ENCODE data around the gene EREG. TPM values are rescaled to one million over a fixed set of nuclear protein-coding genes. Genes with fewer than 3 reads are reported as not detected.

Gene EREG, protein sequence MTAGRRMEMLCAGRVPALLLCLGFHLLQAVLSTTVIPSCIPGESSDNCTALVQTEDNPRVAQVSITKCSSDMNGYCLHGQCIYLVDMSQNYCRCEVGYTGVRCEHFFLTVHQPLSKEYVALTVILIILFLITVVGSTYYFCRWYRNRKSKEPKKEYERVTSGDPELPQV
- total RNA-seq (2021; ENCODE audit: unreplicated experiment) (498 TPM), Bru-seq, nascent RNA (percentile 100 among the genes with signal in this experiment), BruChase-seq, experiment 1, labeled RNA remaining after a 6-hour chase (percentile 100 among the genes with signal in this experiment), BruChase-seq, experiment 2, labeled RNA remaining after a 2-hour chase (percentile 100 among the genes with signal in this experiment)
- 167 and 184 TPM in 2 replicates for polyA plus RNA-seq (2012)
- long read RNA-seq, full-length matches to known transcripts = 863 of 1,198 reads
- long read RNA-seq, partial matches to known transcripts = 26 of 1,198 reads
- long read RNA-seq, other reads (novel, unspliced or antisense) = 309 of 1,198 reads

DNA sequence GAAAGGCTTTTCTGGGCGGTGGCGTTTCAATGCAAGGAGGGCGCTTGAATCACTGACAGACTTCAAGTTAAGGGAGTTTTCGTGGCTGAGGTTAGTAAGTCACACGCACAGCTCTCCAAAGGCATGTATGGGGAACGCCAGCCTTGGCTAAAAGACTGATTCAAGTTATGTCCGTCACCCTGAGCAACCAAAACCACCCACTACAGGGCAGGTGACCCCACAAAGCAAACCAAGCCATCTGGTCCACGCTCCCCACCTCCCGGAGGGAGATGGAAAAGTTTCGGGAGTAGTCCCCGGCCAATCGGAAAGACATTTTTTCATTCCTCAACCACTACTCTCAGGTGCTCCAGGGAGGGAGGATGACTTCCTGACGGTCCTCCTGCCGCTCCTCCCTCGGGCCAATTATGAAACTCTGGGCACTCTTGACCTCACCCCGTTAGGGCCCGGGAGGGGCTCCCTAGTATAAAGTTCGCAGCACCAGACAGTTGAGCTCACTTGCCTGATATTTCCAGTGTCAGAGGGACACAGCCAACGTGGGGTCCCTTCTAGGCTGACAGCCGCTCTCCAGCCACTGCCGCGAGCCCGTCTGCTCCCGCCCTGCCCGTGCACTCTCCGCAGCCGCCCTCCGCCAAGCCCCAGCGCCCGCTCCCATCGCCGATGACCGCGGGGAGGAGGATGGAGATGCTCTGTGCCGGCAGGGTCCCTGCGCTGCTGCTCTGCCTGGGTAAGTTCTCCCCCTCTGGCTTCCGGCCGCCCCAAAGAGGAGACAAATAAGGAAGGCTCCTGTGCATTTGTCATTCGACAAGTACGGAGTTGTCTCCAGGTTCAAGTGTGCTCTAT lies at the start of gene EREG:
Gene EREG, plus strand, starts transcription at position 494 of the 840 bp plus-strand sequence. Its CDS starts 164 bp downstream, at position 658.
- intact Hi-C loops (cut with micrococcal nuclease) = loop anchor here (2.0 kb wide), 1 partner anchor 44 kb away; no protein-coding TSS in a partner anchor
- Histone ChIP-seq H3K36me3 (ENCODE audit: control insufficient read depth in 1 of 2, insufficient read depth in 2 of 2, low read length in 2 of 2) (peaks cover 7 to 40% of the 10 kb centered on the region in 2 experiments; a peak in 3 of 4 replicates), H3K4me1 (ENCODE audit: control insufficient read depth in 1 of 2, insufficient read depth in 2 of 2, low read length in 2 of 2) (peaks cover 50 to 89% of the 10 kb centered on the region in 2 experiments), H2AFZ (ENCODE audit: low read depth, low read length, poor library complexity, severe bottlenecking) (no peak within 1 kb of the TSS), H3K9me2 (ENCODE audit: insufficient read depth) (no peaks in the 10 kb centered on the region), H3K4me3 (replicated peaks in 1 of 2; ENCODE audit: low read depth in 1 of 2, low read length in 2 of 2) (peak within 1 kb of the TSS; percentile 76 to 91), H3K9ac (ENCODE audit: low read length) (peak within 1 kb of the TSS; percentile 94), H3K79me2 (ENCODE audit: insufficient read depth, low read length) (peaks cover 95% of the 10 kb centered on the region), H3K27ac (ENCODE audit: low read depth, low read length) (peak within 1 kb of the TSS; percentile 94), H3K9me3 (ENCODE audit: control insufficient read depth in 1 of 2, insufficient read depth in 1 of 2, low read depth in 1 of 2, low read length in 2 of 2) (no peaks in the 10 kb centered on the region), H3K4me2 (ENCODE audit: low read length) (peak within 1 kb of the TSS; percentile 84), H3K27me3 (ENCODE audit: insufficient read depth, low read length) (no peaks in the 10 kb centered on the region), H4K20me1 (ENCODE audit: insufficient read depth) (peaks cover 8% of the 10 kb centered on the region; the same call in 1 of the 2 replicates)
- POLR2A ChIA-PET = interaction anchor here (1.0 to 3.7 kb wide), 16 partner anchors 12 to 301 kb away, joined by 3 to 28 read pairs (median 5); partner anchors contain the start of gene AREG
- CTCF ChIA-PET = interaction anchor here (0.8 kb wide), 1 partner anchor 429 kb away, joined by 3 read pairs; no protein-coding TSS in a partner anchor
- DNase-seq (ENCODE audit: low read depth, low spot score) = peak; percentile 74
- ATAC-seq = peak; percentile 71
- BruUV-seq (replicated peaks) = no TSS peak
- RAD21 ChIA-PET (ENCODE audit: low non-redundant PET in 1 of 2, low total read pairs in 2 of 2, uncharacterized antibody in 2 of 2, unreplicated experiment in 2 of 2) = interaction anchor here in 1 of 2 experiments (0.9 to 1.6 kb wide), 2 partner anchors 44 to 258 kb away, joined by 3 to 4 read pairs; no protein-coding TSS in a partner anchor
- peak; percentile 98 for TF ChIP-seq POLR2AphosphoS5 (IDR thresholded peaks at IDR 0.05; ENCODE audit: low read depth, low read length)
- TF ChIP-seq EZH2 (IDR thresholded peaks at IDR 0.05) = no peak
- TF ChIP-seq SRF (IDR thresholded peaks at IDR 0.05; ENCODE audit: low read depth) = no peak
- TF ChIP-seq, protein P1, sequence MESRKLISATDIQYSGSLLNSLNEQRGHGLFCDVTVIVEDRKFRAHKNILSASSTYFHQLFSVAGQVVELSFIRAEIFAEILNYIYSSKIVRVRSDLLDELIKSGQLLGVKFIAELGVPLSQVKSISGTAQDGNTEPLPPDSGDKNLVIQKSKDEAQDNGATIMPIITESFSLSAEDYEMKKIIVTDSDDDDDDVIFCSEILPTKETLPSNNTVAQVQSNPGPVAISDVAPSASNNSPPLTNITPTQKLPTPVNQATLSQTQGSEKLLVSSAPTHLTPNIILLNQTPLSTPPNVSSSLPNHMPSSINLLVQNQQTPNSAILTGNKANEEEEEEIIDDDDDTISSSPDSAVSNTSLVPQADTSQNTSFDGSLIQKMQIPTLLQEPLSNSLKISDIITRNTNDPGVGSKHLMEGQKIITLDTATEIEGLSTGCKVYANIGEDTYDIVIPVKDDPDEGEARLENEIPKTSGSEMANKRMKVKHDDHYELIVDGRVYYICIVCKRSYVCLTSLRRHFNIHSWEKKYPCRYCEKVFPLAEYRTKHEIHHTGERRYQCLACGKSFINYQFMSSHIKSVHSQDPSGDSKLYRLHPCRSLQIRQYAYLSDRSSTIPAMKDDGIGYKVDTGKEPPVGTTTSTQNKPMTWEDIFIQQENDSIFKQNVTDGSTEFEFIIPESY (IDR thresholded peaks at IDR 0.05; ENCODE audit: extremely low read depth, insufficient replicate concordance, low read length) = peak; percentile 68
- peak; percentile 76 for TF ChIP-seq POLR2A (IDR thresholded peaks at IDR 0.05; ENCODE audit: borderline replicate concordance, extremely low read depth, insufficient read depth, insufficient read length)
- TF ChIP-seq, protein P2, sequence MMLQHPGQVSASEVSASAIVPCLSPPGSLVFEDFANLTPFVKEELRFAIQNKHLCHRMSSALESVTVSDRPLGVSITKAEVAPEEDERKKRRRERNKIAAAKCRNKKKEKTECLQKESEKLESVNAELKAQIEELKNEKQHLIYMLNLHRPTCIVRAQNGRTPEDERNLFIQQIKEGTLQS (IDR thresholded peaks at IDR 0.05) = no peak

All from HCT116 (cell line).